SU-DHL-6 (cell line): ENCODE data around the gene RNASE9.
"Not testable (repeated sequence)": the region's sequence is repeated elsewhere in the genome, so short reads cannot be mapped to it uniquely, and the experiment has no call there.

Experiments used
- H2AFZ ChIP-seq: fragments of 200-600 bp; sonication (generic); 2 replicates; pipeline ENCODE4 v1.6.1; 2014; ENCODE audit warnings: low read depth, mild to moderate bottlenecking, moderate library complexity, mixed read lengths, antibody characterized with exemption, low read length; ENCODE audit not compliant: severe bottlenecking
- H3F3A ChIP-seq: fragments of 200-600 bp; shearing (Covaris generic); 2 replicates; pipeline ENCODE4 v1.6.0; 2016; ENCODE audit warnings: antibody characterized with exemption, mild to moderate bottlenecking; ENCODE audit not compliant: insufficient read depth
- H3K27ac ChIP-seq: fragments of 200-600 bp; sonication (generic); 2 replicates; pipeline ENCODE4 v1.5.1; 2016; ENCODE audit warnings: low read depth, mild to moderate bottlenecking, low read length, moderate library complexity, mixed read lengths
- H3K27me3 ChIP-seq: fragments of 200-600 bp; sonication (generic), shearing (Covaris generic); 2 replicates; pipeline ENCODE4 v1.6.0; 2014; ENCODE audit warnings: mild to moderate bottlenecking, low read length
- H3K36me3 ChIP-seq: fragments of 200-600 bp; sonication (generic); 2 replicates; pipeline ENCODE4 v1.6.1; 2014; ENCODE audit warnings: mild to moderate bottlenecking, low read length, mixed read lengths
- H3K4me2 ChIP-seq: fragments of 300-600, 200-600 bp; shearing (Covaris generic), sonication (generic); 2 replicates; pipeline ENCODE4 v1.6.0; 2014; ENCODE audit warnings: low read length, low read depth, mild to moderate bottlenecking; ENCODE audit not compliant: poor library complexity, severe bottlenecking
- H3K4me3 ChIP-seq: fragments of 200-600 bp; sonication (generic); 2 replicates; pipeline ENCODE4 v1.5.1; 2014; ENCODE audit warnings: antibody characterized with exemption, low read length, mild to moderate bottlenecking, mixed read lengths; ENCODE audit not compliant: insufficient read depth, poor library complexity, severe bottlenecking
- H3K79me2 ChIP-seq: fragments of 200-600 bp; sonication (generic); 2 replicates; pipeline ENCODE4 v1.6.1; 2014; ENCODE audit warnings: mild to moderate bottlenecking, low read length, moderate library complexity; ENCODE audit not compliant: insufficient read depth
- H3K9ac ChIP-seq: fragments of 200-600 bp; sonication (generic); 2 replicates; pipeline ENCODE4 v1.7.0; 2014; ENCODE audit warnings: mild to moderate bottlenecking, low read length
- H3K9me2 ChIP-seq: fragments of 200-600 bp; sonication (generic); replicated peaks from 2 replicates; pipeline ENCODE4 v1.6.1; 2014; ENCODE audit warnings: low read length; ENCODE audit not compliant: insufficient read depth
- H3K9me3 ChIP-seq: fragments of 200-600 bp; sonication (generic); 2 replicates; pipeline ENCODE4 v1.6.1; 2014; ENCODE audit warnings: low read length, mixed read lengths; ENCODE audit not compliant: insufficient read depth
- H4K20me1 ChIP-seq: fragments of 200-600 bp; sonication (generic); 2 replicates; pipeline ENCODE4 v1.6.1; 2014; ENCODE audit warnings: low read depth, mild to moderate bottlenecking, antibody characterized with exemption, low read length, moderate library complexity, mixed read lengths
- EZH2phosphoT487 ChIP-seq: fragments of 200-600 bp; sonication (generic), shearing (Covaris generic); conservative IDR thresholded peaks from 2 replicates; pipeline ENCODE4 v1.6.1; 2018; ENCODE audit warnings: mild to moderate bottlenecking, antibody characterized with exemption, low read length, moderate library complexity, mixed read lengths
- TF ChIP-seq, protein P1 (sequence below): fragments of 200-600 bp; sonication (generic); IDR thresholded peaks from one replicate; pipeline ENCODE4 v1.5.1; 2017; ENCODE audit warnings: antibody characterized with exemption, mild to moderate bottlenecking, low read length, moderate library complexity; ENCODE audit not compliant: insufficient read depth, poor library complexity, severe bottlenecking

Gene RNASE9

DNA sequence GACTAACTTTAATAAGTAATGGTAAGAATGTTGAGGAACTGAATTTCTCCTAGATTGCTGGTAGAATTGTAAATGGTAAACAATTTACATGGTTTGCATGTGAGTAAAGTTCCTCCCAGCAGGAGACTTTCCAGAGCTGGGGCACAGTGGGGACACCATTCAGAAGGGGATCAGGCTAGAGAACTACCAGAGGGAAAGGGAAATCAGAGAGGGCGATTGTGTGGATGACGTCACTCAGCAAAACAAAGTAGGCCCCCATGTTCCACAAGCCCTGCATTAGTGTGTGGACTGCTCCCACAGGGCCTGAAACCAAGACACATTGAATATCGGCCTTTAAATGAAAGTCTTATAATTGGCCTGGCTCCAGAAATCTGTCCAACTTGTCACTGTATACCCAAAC, 17.5 kb upstream of the RNASE9 start:
- H2AFZ ChIP-seq = no peak overlapping the region
- H4K20me1 ChIP-seq = no peaks in the 10 kb centered on the region
- H3K4me3 ChIP-seq = no peak overlapping the region
- no peaks in the 10 kb centered on the region for H3K9me2 ChIP-seq
- no peaks in the 10 kb centered on the region for H3K79me2 ChIP-seq
- H3K9ac ChIP-seq = no peak overlapping the region
- no peaks in the 10 kb centered on the region for H3K36me3 ChIP-seq
- H3K27me3 ChIP-seq = no peaks in the 10 kb centered on the region
- no peaks in the 10 kb centered on the region for H3F3A ChIP-seq
- H3K9me3 ChIP-seq = no peaks in the 10 kb centered on the region
- no peak overlapping the region for H3K27ac ChIP-seq
- TF ChIP-seq, protein P1, sequence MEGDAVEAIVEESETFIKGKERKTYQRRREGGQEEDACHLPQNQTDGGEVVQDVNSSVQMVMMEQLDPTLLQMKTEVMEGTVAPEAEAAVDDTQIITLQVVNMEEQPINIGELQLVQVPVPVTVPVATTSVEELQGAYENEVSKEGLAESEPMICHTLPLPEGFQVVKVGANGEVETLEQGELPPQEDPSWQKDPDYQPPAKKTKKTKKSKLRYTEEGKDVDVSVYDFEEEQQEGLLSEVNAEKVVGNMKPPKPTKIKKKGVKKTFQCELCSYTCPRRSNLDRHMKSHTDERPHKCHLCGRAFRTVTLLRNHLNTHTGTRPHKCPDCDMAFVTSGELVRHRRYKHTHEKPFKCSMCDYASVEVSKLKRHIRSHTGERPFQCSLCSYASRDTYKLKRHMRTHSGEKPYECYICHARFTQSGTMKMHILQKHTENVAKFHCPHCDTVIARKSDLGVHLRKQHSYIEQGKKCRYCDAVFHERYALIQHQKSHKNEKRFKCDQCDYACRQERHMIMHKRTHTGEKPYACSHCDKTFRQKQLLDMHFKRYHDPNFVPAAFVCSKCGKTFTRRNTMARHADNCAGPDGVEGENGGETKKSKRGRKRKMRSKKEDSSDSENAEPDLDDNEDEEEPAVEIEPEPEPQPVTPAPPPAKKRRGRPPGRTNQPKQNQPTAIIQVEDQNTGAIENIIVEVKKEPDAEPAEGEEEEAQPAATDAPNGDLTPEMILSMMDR = no peak
- no peak for TF ChIP-seq EZH2phosphoT487
- no peak overlapping the region for H3K4me2 ChIP-seq

DNA sequence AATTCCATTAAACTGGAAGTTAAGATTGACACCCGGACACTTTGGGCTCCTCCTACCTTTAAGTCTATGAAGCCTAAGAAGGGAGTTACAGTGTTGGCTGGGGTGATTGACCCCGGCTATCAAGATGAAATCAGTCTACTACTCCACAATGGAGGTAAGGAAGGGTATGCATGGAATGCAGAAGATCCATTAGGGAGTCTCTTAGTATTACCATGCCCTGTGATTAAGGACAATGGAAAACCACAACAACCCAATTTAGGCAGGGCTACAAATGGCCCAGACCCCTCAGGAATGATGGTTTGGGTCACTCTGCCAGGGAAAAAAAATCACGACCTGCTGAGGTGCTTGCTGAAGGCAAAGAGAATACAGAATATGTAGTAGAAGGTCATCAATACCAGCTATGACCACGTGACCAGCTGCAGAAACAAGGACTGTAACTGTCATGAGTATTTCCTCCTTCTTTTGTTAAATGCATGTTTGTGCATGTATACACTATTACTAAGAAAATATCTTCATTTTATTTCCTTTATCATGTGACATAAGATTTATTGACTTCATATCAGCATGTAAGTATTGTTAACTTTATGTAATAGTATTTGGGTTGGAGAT, 11.6 kb upstream of the RNASE9 start:
- not testable (repeated sequence) for H3K4me2 ChIP-seq, H3F3A ChIP-seq, H3K27ac ChIP-seq, H3K9me3 ChIP-seq, H3K9ac ChIP-seq, H4K20me1 ChIP-seq, H3K9me2 ChIP-seq, H3K27me3 ChIP-seq, H3K4me3 ChIP-seq, H2AFZ ChIP-seq, H3K36me3 ChIP-seq, H3K79me2 ChIP-seq

DNA sequence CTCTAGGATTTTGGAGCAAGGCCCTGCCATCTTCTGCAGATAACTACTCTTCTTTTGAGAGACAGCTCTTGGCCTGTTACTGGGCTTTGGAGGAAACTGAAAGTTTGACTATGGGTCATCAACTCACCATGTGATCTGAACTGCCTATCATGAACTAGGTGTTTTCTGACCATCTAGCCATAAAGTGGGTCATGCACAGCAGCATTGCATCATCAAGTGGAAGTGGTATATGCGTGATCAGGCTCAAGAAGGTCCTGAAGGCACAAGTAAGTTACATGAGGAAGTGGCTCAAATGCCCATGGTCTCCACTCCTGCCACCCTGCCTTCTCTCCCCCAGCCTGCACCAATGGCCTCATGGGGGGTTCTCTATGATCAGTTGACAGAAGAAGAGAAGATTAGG, 9.9 kb upstream of the RNASE9 start:
- not testable (repeated sequence) for H3F3A ChIP-seq, H3K27me3 ChIP-seq, H3K9me2 ChIP-seq, H4K20me1 ChIP-seq, H3K4me2 ChIP-seq, H2AFZ ChIP-seq, H3K9me3 ChIP-seq, H3K4me3 ChIP-seq, H3K9ac ChIP-seq, H3K27ac ChIP-seq, H3K79me2 ChIP-seq, H3K36me3 ChIP-seq

DNA sequence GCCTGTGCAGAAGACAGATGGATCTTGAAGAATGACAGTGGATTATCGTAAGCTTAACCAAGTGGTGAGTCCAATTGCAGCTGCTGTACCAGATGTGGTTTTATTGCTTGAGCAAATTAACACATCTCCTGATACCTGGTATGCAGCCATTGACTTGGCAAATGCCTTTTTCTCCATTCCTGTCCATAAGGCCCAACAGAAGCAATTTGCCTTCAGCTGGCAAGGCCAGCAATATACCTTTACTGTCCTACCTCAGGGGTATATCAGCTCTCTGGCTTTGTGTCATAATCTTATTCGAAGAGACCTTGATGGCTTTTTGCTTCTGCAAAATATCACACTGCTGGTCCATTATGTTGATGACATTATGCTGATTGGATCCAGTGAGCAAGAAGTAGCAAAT, 9.0 kb upstream of the RNASE9 start:
- not testable (repeated sequence) for H3K27ac ChIP-seq, H3F3A ChIP-seq, H3K79me2 ChIP-seq, H3K36me3 ChIP-seq, H3K9me3 ChIP-seq, H3K9ac ChIP-seq, H3K27me3 ChIP-seq, H3K9me2 ChIP-seq, H3K4me2 ChIP-seq, H3K4me3 ChIP-seq, H4K20me1 ChIP-seq, H2AFZ ChIP-seq

DNA sequence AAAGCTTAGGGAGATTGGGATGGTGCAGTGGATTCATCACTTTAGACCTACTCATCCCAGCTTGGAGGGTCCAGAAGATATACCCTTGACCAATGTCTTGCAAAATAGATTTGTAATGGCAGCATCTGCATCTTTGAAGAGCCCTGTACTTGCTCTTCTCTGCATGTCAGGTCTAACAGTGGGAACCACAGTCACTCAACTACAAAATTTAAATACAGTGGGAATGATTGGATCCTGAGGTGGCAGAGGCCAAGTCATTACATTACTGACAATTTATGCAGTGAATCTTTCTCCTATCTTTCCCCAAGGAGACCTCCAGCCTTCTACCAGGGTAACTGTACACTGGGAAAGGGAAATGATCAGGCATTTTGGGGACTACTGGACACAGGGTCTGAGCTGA, 8.2 kb upstream of the RNASE9 start:
- no peak overlapping the region for H3K4me3 ChIP-seq
- H3K9me3 ChIP-seq = peaks cover 6% of the 10 kb centered on the region; the same call in 1 of the 2 replicates
- no peak overlapping the region for H3K9ac ChIP-seq
- H3K27me3 ChIP-seq = no peaks in the 10 kb centered on the region
- no peak overlapping the region for H3K27ac ChIP-seq
- H2AFZ ChIP-seq = no peak overlapping the region
- no peaks in the 10 kb centered on the region for H3F3A ChIP-seq
- no peaks in the 10 kb centered on the region for H3K79me2 ChIP-seq
- TF ChIP-seq, protein P1 = no peak
- no peak for TF ChIP-seq EZH2phosphoT487
- no peaks in the 10 kb centered on the region for H3K9me2 ChIP-seq
- H3K36me3 ChIP-seq = no peaks in the 10 kb centered on the region
- no peaks in the 10 kb centered on the region for H4K20me1 ChIP-seq
- H3K4me2 ChIP-seq = no peak overlapping the region
